Measurements from ENCODE around the gene CTNNA3.

DNA sequence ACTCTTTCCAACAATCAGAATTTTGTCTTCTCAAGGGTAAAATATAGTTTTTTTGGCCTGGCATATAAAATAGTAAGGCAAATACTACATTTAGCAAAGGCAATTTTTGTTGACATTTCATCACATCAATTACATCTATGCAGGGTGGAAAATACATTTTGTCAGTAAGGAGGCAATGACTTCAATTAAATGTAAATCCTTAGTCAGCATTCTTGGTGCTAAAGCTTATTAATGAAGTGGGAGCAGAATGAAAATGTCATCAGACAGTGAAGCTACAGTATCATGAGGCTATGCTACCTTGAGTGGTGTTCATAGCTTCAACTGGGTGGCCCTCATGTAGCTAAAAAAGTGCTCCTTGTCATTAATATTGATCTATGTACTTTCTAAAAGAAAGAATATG lies 761.3 kb downstream of the CTNNA3 start:
- TF ChIP-seq POLR2A (IDR thresholded peaks at IDR 0.05), result no peak
- TF ChIP-seq, protein P1, sequence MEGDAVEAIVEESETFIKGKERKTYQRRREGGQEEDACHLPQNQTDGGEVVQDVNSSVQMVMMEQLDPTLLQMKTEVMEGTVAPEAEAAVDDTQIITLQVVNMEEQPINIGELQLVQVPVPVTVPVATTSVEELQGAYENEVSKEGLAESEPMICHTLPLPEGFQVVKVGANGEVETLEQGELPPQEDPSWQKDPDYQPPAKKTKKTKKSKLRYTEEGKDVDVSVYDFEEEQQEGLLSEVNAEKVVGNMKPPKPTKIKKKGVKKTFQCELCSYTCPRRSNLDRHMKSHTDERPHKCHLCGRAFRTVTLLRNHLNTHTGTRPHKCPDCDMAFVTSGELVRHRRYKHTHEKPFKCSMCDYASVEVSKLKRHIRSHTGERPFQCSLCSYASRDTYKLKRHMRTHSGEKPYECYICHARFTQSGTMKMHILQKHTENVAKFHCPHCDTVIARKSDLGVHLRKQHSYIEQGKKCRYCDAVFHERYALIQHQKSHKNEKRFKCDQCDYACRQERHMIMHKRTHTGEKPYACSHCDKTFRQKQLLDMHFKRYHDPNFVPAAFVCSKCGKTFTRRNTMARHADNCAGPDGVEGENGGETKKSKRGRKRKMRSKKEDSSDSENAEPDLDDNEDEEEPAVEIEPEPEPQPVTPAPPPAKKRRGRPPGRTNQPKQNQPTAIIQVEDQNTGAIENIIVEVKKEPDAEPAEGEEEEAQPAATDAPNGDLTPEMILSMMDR (IDR thresholded peaks at IDR 0.05), result no peak

Measured in testis (tissue), 2 donors.